Measurements from ENCODE around the gene PPFIA3.
A peak's percentile ranks its signal among the peaks of the same experiment; 100 is the strongest.

Gene PPFIA3

DNA sequence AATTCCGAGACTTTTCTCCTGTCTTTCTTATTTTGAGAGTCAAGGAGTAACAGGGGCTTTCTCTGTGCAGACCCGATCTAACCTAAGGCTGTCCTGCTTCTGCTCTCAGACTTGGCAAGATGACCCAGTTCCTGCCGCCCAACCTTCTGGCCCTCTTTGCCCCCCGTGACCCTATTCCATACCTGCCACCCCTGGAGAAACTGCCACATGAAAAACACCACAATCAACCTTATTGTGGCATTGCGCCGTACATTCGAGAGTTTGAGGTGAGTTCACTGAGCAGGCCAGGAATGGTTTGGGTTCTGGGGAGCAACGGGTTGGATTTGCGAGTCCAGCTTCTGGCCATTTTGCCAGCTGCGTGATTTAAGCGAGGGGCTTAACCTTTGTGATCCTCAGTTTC lies 33.0 kb upstream of the PPFIA3 start:
- Histone ChIP-seq H4K91ac (ENCODE audit: low read length) (no peak overlapping the region), H3K27me3 (ENCODE audit: control insufficient read depth in 1 of 2, insufficient read depth in 1 of 2, low read length in 2 of 2) (no peaks in the 10 kb centered on the region), H3K27ac (ENCODE audit: low read length, poor library complexity, severe bottlenecking) (no peak overlapping the region), H2BK15ac (ENCODE audit: low read depth, poor library complexity, severe bottlenecking) (no peak overlapping the region), H3K9me3 (ENCODE audit: control insufficient read depth, low read length) (no peaks in the 10 kb centered on the region), H3K23ac (ENCODE audit: low read length in 2 of 2) (no peak overlapping the region), H3K4me3 (ENCODE audit: insufficient read depth in 1 of 2, low read depth in 1 of 2, low read length in 2 of 2) (peak overlapping the region; percentile 72 to 95), H3K9ac (ENCODE audit: low read length) (peak overlapping the region; percentile 98), H4K8ac (ENCODE audit: low read length) (no peak overlapping the region), H2BK5ac (ENCODE audit: low read depth, low read length, poor library complexity, severe bottlenecking) (no peak overlapping the region), H3K36me3 (ENCODE audit: control insufficient read depth in 1 of 2, insufficient read depth in 2 of 2, low read depth in 1 of 2, low read length in 2 of 2) (peaks cover 34 to 35% of the 10 kb centered on the region in 2 experiments), H3K79me1 (replicated peaks; ENCODE audit: low read length, poor library complexity, severe bottlenecking) (peaks cover 2% of the 10 kb centered on the region), H2BK120ac (ENCODE audit: low read depth, low read length) (no peak overlapping the region), H2AK5ac (ENCODE audit: low read length, severe bottlenecking) (no peak overlapping the region), H3K18ac (ENCODE audit: low read depth in 1 of 2, low read length in 2 of 2) (no peak overlapping the region), H3K4me1 (ENCODE audit: control insufficient read depth, insufficient read depth, low read depth, low read length) (peaks cover 18% of the 10 kb centered on the region), H3K14ac (ENCODE audit: low read length in 2 of 2) (no peak overlapping the region), H3K4me2 (ENCODE audit: low read length, poor library complexity, severe bottlenecking) (peak overlapping the region; percentile 89), H3K4ac (ENCODE audit: low read depth in 1 of 2, low read length in 2 of 2) (no peak overlapping the region), H2BK12ac (ENCODE audit: low read length in 2 of 2) (peak overlapping the region in 1 of 2 experiments; percentile 6), H2AFZ (ENCODE audit: low read depth, low read length) (no peak overlapping the region)
- DNase-seq: no peak
- WGBS: 82% methylated on average over 10 of the region's 11 CpGs

DNA sequence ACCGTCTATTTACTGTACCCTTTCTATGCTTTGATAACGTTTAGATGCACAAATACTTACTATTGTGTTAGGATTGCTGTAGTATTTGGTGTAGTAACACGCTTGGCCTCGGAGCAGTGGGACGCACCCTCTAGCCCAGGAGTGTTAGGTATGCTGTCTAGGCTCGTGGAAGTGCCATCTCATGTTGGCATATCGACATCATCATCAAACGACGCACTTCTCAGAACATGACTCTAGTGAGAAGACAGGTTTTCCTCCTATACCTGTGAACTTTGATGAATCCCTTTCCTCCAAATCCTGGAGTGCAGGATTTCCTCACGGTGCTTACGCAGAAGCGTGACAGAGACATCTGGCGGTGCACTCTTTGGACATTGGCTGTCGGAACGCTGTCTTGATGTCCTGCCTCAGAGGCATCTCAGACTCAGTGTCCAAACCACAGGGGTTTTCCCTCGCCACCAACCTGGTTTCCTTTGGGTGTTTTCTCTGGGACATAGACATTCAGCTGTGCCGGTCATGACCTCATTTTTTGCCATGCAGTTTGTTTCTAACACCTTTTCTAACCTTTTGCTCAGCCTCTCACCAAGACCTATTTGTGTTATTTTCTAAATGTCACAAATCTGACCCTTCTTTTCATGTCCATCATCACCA lies 27.8 kb upstream of the PPFIA3 start:
- Histone ChIP-seq H2BK12ac (ENCODE audit: low read length in 2 of 2) (no peak overlapping the region), H3K4me3 (ENCODE audit: insufficient read depth in 1 of 2, low read depth in 1 of 2, low read length in 2 of 2) (no peak overlapping the region), H3K27me3 (ENCODE audit: control insufficient read depth in 1 of 2, insufficient read depth in 1 of 2, low read length in 2 of 2) (no peaks in the 10 kb centered on the region), H3K23ac (ENCODE audit: low read length in 2 of 2) (no peak overlapping the region), H2BK120ac (ENCODE audit: low read depth, low read length) (no peak overlapping the region), H2BK5ac (ENCODE audit: low read depth, low read length, poor library complexity, severe bottlenecking) (no peak overlapping the region), H4K91ac (ENCODE audit: low read length) (no peak overlapping the region), H3K79me1 (replicated peaks; ENCODE audit: low read length, poor library complexity, severe bottlenecking) (peaks cover 10% of the 10 kb centered on the region), H3K4me1 (ENCODE audit: control insufficient read depth, insufficient read depth, low read depth, low read length) (peaks cover 12% of the 10 kb centered on the region), H3K27ac (ENCODE audit: low read length, poor library complexity, severe bottlenecking) (no peak overlapping the region), H2BK15ac (ENCODE audit: low read depth, poor library complexity, severe bottlenecking) (no peak overlapping the region), H4K8ac (ENCODE audit: low read length) (no peak overlapping the region), H3K4me2 (ENCODE audit: low read length, poor library complexity, severe bottlenecking) (no peak overlapping the region), H2AFZ (ENCODE audit: low read depth, low read length) (no peak overlapping the region), H3K9me3 (ENCODE audit: control insufficient read depth, low read length) (no peaks in the 10 kb centered on the region), H3K36me3 (ENCODE audit: control insufficient read depth in 1 of 2, insufficient read depth in 2 of 2, low read depth in 1 of 2, low read length in 2 of 2) (peaks cover 78 to 84% of the 10 kb centered on the region in 2 experiments), H3K18ac (ENCODE audit: low read depth in 1 of 2, low read length in 2 of 2) (no peak overlapping the region), H2AK5ac (ENCODE audit: low read length, severe bottlenecking) (no peak overlapping the region), H3K4ac (ENCODE audit: low read depth in 1 of 2, low read length in 2 of 2) (no peak overlapping the region), H3K14ac (ENCODE audit: low read length in 2 of 2) (no peak overlapping the region), H3K9ac (ENCODE audit: low read length) (no peak overlapping the region)
- WGBS: 96% methylated on average over 16 of the region's 17 CpGs
- DNase-seq: no peak

GRCh38 chr19:49092686-49093085 lies 26.7 kb upstream of the PPFIA3 start:
- DNase-seq: no peak
- Histone ChIP-seq H3K36me3 (ENCODE audit: control insufficient read depth in 1 of 2, insufficient read depth in 2 of 2, low read depth in 1 of 2, low read length in 2 of 2) (peaks cover 83 to 89% of the 10 kb centered on the region in 2 experiments), H4K8ac (ENCODE audit: low read length) (no peak overlapping the region), H3K4me1 (ENCODE audit: control insufficient read depth, insufficient read depth, low read depth, low read length) (peaks cover 5% of the 10 kb centered on the region), H2BK12ac (ENCODE audit: low read length in 2 of 2) (no peak overlapping the region), H2AFZ (ENCODE audit: low read depth, low read length) (no peak overlapping the region), H3K27me3 (ENCODE audit: control insufficient read depth in 1 of 2, insufficient read depth in 1 of 2, low read length in 2 of 2) (no peaks in the 10 kb centered on the region), H3K23ac (ENCODE audit: low read length in 2 of 2) (no peak overlapping the region), H3K79me1 (replicated peaks; ENCODE audit: low read length, poor library complexity, severe bottlenecking) (peaks cover 10% of the 10 kb centered on the region), H3K9me3 (ENCODE audit: control insufficient read depth, low read length) (no peaks in the 10 kb centered on the region), H3K4me2 (ENCODE audit: low read length, poor library complexity, severe bottlenecking) (no peak overlapping the region), H3K14ac (ENCODE audit: low read length in 2 of 2) (no peak overlapping the region), H2AK5ac (ENCODE audit: low read length, severe bottlenecking) (no peak overlapping the region), H2BK15ac (ENCODE audit: low read depth, poor library complexity, severe bottlenecking) (no peak overlapping the region), H3K9ac (ENCODE audit: low read length) (no peak overlapping the region), H2BK5ac (ENCODE audit: low read depth, low read length, poor library complexity, severe bottlenecking) (no peak overlapping the region), H4K91ac (ENCODE audit: low read length) (no peak overlapping the region), H3K27ac (ENCODE audit: low read length, poor library complexity, severe bottlenecking) (no peak overlapping the region), H3K4ac (ENCODE audit: low read depth in 1 of 2, low read length in 2 of 2) (no peak overlapping the region), H3K4me3 (ENCODE audit: insufficient read depth in 1 of 2, low read depth in 1 of 2, low read length in 2 of 2) (no peak overlapping the region), H2BK120ac (ENCODE audit: low read depth, low read length) (no peak overlapping the region), H3K18ac (ENCODE audit: low read depth in 1 of 2, low read length in 2 of 2) (no peak overlapping the region)
- 97% methylated on average over 6 of the region's 6 CpGs for WGBS

DNA sequence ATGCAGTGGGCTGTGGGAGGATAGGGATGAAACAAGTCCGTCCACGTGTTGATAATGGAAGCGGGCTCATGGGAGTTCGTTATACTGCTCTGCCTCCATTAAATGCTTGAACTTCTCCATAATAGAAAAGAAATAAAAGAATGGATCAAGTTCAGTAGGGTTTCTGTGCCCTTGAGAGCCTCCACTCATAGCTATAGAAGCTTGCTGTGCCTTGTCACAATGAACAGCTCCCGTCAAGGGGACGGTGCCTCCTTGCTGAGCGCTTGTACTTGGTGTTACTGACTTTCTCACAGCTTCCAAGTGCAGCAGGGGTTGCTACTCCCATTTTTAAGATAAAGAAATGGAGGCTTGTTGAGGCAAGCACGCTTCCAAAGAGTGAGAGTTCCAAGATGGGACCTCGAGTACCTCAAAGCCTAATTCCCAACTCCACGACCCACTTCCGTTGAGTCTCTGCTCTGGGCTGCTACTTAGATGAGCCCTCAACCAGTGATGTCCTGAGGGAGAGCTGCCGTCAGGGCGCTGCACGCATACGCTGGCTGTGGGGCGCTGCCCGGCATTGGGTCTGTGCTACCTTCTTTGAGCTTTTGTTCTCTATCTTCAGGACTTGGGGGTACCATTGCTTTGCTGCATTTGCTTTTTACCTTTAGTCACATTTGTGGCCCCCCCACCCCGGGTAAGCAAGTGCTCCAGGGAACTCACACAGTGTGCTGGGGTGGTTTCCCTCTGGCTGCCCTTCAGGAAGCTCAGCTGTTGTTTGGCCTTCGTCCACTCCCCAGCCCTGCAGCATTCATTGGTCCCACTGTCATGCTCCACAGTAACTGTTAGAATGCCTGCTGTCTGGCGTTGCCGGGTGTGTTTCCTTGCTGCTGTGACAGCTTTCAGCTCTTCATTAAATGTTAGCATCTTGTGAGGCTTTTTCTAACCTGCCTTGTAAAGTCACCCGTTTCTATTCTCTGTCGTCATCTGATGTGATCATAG lies 24.6 kb upstream of the PPFIA3 start:
- no peak for DNase-seq
- no peak overlapping the region for H2BK120ac ChIP-seq (ENCODE audit: low read depth, low read length)
- no peak overlapping the region for H4K91ac ChIP-seq (ENCODE audit: low read length)
- H3K36me3 ChIP-seq (ENCODE audit: control insufficient read depth in 1 of 2, insufficient read depth in 2 of 2, low read depth in 1 of 2, low read length in 2 of 2): peaks cover 91 to 95% of the 10 kb centered on the region in 2 experiments
- no peak overlapping the region for H2AFZ ChIP-seq (ENCODE audit: low read depth, low read length)
- H3K4me1 ChIP-seq (ENCODE audit: control insufficient read depth, insufficient read depth, low read depth, low read length): peaks cover 1% of the 10 kb centered on the region
- H2BK15ac ChIP-seq (ENCODE audit: low read depth, poor library complexity, severe bottlenecking): no peak overlapping the region
- no peak overlapping the region for H3K4ac ChIP-seq (ENCODE audit: low read depth in 1 of 2, low read length in 2 of 2)
- H2BK5ac ChIP-seq (ENCODE audit: low read depth, low read length, poor library complexity, severe bottlenecking): no peak overlapping the region
- H3K9ac ChIP-seq (ENCODE audit: low read length): peak overlapping the region; percentile 36
- H3K9me3 ChIP-seq (ENCODE audit: control insufficient read depth, low read length): no peaks in the 10 kb centered on the region
- H3K23ac ChIP-seq (ENCODE audit: low read length in 2 of 2): no peak overlapping the region
- H3K18ac ChIP-seq (ENCODE audit: low read depth in 1 of 2, low read length in 2 of 2): no peak overlapping the region
- H3K14ac ChIP-seq (ENCODE audit: low read length in 2 of 2): no peak overlapping the region
- no peak overlapping the region for H3K27ac ChIP-seq (ENCODE audit: low read length, poor library complexity, severe bottlenecking)
- H3K27me3 ChIP-seq (ENCODE audit: control insufficient read depth in 1 of 2, insufficient read depth in 1 of 2, low read length in 2 of 2): no peaks in the 10 kb centered on the region
- no peak overlapping the region for H2BK12ac ChIP-seq (ENCODE audit: low read length in 2 of 2)
- H2AK5ac ChIP-seq (ENCODE audit: low read length, severe bottlenecking): no peak overlapping the region
- no peak overlapping the region for H3K4me2 ChIP-seq (ENCODE audit: low read length, poor library complexity, severe bottlenecking)
- H3K79me1 ChIP-seq (replicated peaks; ENCODE audit: low read length, poor library complexity, severe bottlenecking): peaks cover 24% of the 10 kb centered on the region
- no peak overlapping the region for H3K4me3 ChIP-seq (ENCODE audit: insufficient read depth in 1 of 2, low read depth in 1 of 2, low read length in 2 of 2)
- peak overlapping the region; percentile 53 for H4K8ac ChIP-seq (ENCODE audit: low read length)
- WGBS: 95% methylated on average over 23 of the region's 23 CpGs
